Upper lobe of left lung (tissue), 6 donors: ENCODE data around the gene INTS2. TPM values are rescaled to one million over a fixed set of nuclear protein-coding genes. Genes with fewer than 3 reads are reported as not detected.
"Not testable (repeated sequence)": the region's sequence is repeated elsewhere in the genome, so short reads cannot be mapped to it uniquely, and the experiment has no call there.

Experiments
- ATAC-seq, 2 donors: fragments of 200-7000 bp; cut with Tn5 transposase; one replicate each; pipeline ENCODE4 v1.9.1; 2022; ENCODE audit warnings: mild to moderate bottlenecking in 2 of 2, moderate library complexity in 2 of 2; ENCODE audit not compliant: low FRiP score in 2 of 2
- DNase-seq, 2 donors: peaks; one replicate each; pipeline ENCODE4 v3.0.0-alpha.2; 2019 to 2020
- H3K27ac ChIP-seq, 4 donors: fragments of 200-600 bp; sonication (generic); one replicate each; pipeline ENCODE4 v1.5.1; 2016 to 2019
- H3K27me3 ChIP-seq, 4 donors: fragments of 200-600 bp; sonication (generic); one replicate each; pipeline ENCODE4 v1.5.1; 2017 to 2019
- H3K36me3 ChIP-seq, 4 donors: fragments of 200-600 bp; sonication (generic); one replicate each; pipeline ENCODE4 v1.5.1; 2016 to 2019
- H3K4me1 ChIP-seq, 4 donors: fragments of 200-600 bp; sonication (generic); one replicate each; pipeline ENCODE4 v1.5.1; 2018 to 2019
- H3K4me3 ChIP-seq, 4 donors: fragments of 200-600 bp; sonication (generic); one replicate each; pipeline ENCODE4 v1.5.1; 2017 to 2019; ENCODE audit warnings: mild to moderate bottlenecking in 2 of 4, moderate library complexity in 1 of 4
- H3K9me3 ChIP-seq, 4 donors: fragments of 200-600 bp; sonication (generic); one replicate each; pipeline ENCODE4 v1.5.1; 2018 to 2019
- CTCF ChIP-seq, 6 experiments: fragments of 450-650 bp in 4 of 6; fragments of 200-600 bp in 2 of 6; sonication (generic) in 2 of 6; IDR thresholded peaks; one replicate each; pipeline ENCODE4 v1.5.1; 2016 to 2019; ENCODE audit warnings: antibody characterized with exemption in 6 of 6
- EP300 ChIP-seq, 4 donors: sonication (generic); formaldehyde crosslinking; IDR thresholded peaks; one replicate each; pipeline ENCODE4 v1.5.1; 2017; ENCODE audit warnings: antibody characterized with exemption in 4 of 4, control low read depth in 2 of 4
- POLR2A ChIP-seq, 4 donors: fragments of 450-650 bp; IDR thresholded peaks; one replicate each; pipeline ENCODE4 v1.5.1; 2016 to 2017; ENCODE audit warnings: antibody characterized with exemption in 4 of 4, mild to moderate bottlenecking in 2 of 4
- POLR2AphosphoS5 ChIP-seq, 2 donors: sonication (generic); formaldehyde crosslinking; IDR thresholded peaks; one replicate each; pipeline ENCODE4 v1.5.1; 2017; ENCODE audit warnings: antibody characterized with exemption in 2 of 2
- WGBS, 2 donors: methylation state at CpG; one replicate each; pipeline ENCODE4 v1.1.5; 2017 to 2018; 5-methylcytosine and 5-hydroxymethylcytosine counted together
- total RNA-seq, 6 donors: library from RNA; depleted of rRNA in 4 of 6; stranded (reverse); fragments of >200 nt in 4 of 6; gene quantifications; one replicate each; pipeline versions ENCODE4 v1.1.0 to v1.2.1, GENCODE V29; 2016 to 2021
- donor health status: DM: no; HTN: no; CAD: no; lungs with moderate emphysema.
- donor health status: DM: no; HTN: yes; CAD: no; lungs with severe emphysema.

INTS2 gene
- total RNA-seq, 6 donors from 2014 or later = 6.0 to 12.0 (median 9.9) TPM

GRCh38 chr17:61821655-61822054 is 106.1 kb downstream of the INTS2 start:
- no peak for DNase-seq
- no peak overlapping the region for H3K27ac ChIP-seq

DNA sequence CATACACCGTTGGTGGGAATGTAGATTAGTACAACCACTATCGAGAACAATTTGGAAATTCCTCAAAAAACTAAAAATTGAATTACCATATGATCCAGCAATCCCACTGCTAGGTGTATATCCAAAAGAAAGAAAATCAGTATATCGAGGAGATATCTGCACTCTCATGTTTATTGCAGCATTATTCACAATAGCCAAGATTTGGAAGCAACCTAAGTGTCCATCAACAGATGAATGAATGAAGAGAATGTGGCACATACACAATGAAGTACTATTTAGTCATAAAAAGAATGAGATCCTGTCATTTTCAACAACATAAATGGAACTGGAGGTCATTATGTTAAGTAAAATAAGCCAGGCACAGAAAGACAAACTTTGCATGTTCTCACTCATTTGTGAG is 108.5 kb downstream of the INTS2 start:
- not testable (repeated sequence) for H3K36me3 ChIP-seq, H3K27ac ChIP-seq, H3K4me1 ChIP-seq, H3K4me3 ChIP-seq, H3K9me3 ChIP-seq, DNase-seq, H3K27me3 ChIP-seq, ATAC-seq
- WGBS, 2 donors = 96 to 98% methylated on average over 3 of the region's 3 CpGs

More at GRCh38 chr17:61821655-61822054, 106.1 kb downstream of the INTS2 start:
- no peaks in the 10 kb centered on the region for H3K4me1 ChIP-seq
- no peak overlapping the region for H3K4me3 ChIP-seq
- TF ChIP-seq EP300 (IDR thresholded peaks at IDR 0.05) = no peak
- TF ChIP-seq POLR2AphosphoS5 (IDR thresholded peaks at IDR 0.05) = no peak
- TF ChIP-seq POLR2A (IDR thresholded peaks at IDR 0.05) = no peak
- TF ChIP-seq CTCF (IDR thresholded peaks at IDR 0.05) = no peak
- 74 to 84% methylated on average over 4 of the region's 4 CpGs for WGBS, 2 donors
- no peaks in the 10 kb centered on the region for H3K27me3 ChIP-seq
- H3K36me3 ChIP-seq = no peaks in the 10 kb centered on the region
- H3K9me3 ChIP-seq = no peaks in the 10 kb centered on the region
- ATAC-seq = no peak

- no peaks in the 10 kb centered on the region for H3K27me3 ChIP-seq
- H3K27ac ChIP-seq = no peak overlapping the region
- DNase-seq (no peak), ATAC-seq (no peak)
- no peak overlapping the region for H3K4me3 ChIP-seq
- no peaks in the 10 kb centered on the region for H3K36me3 ChIP-seq
- TF ChIP-seq CTCF (IDR thresholded peaks at IDR 0.05) (no peak), POLR2AphosphoS5 (IDR thresholded peaks at IDR 0.05) (no peak), POLR2A (IDR thresholded peaks at IDR 0.05) (no peak), EP300 (IDR thresholded peaks at IDR 0.05) (no peak)
- H3K4me1 ChIP-seq = no peaks in the 10 kb centered on the region
- no peaks in the 10 kb centered on the region for H3K9me3 ChIP-seq
Measured at GRCh38 chr17:61818225-61818624, 109.6 kb downstream of the INTS2 start.

DNA sequence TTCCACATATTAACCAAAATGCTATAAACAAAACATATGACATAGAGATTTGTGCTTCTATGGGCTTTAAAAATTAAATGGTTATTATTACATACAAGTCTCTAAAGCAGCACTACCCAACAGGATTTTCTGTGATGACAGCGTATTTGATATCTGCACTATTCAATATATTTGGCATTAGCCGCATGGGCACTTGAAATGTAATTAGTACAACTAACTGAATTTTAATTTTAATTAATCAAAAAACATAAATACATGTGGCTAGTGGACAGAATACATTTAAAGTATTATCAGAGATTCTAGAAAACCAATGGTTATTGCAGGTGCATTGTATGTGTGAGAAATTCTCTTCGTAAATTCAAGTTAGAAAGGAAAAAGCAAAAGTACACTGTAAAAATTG is 110.3 kb downstream of the INTS2 start:
- no peaks in the 10 kb centered on the region for H3K9me3 ChIP-seq
- TF ChIP-seq EP300 (IDR thresholded peaks at IDR 0.05) = no peak
- TF ChIP-seq POLR2A (IDR thresholded peaks at IDR 0.05) = no peak
- no peak for TF ChIP-seq CTCF (IDR thresholded peaks at IDR 0.05)
- no peak for TF ChIP-seq POLR2AphosphoS5 (IDR thresholded peaks at IDR 0.05)
- WGBS, 2 donors = 98% methylated on average over 3 of the region's 3 CpGs

DNA sequence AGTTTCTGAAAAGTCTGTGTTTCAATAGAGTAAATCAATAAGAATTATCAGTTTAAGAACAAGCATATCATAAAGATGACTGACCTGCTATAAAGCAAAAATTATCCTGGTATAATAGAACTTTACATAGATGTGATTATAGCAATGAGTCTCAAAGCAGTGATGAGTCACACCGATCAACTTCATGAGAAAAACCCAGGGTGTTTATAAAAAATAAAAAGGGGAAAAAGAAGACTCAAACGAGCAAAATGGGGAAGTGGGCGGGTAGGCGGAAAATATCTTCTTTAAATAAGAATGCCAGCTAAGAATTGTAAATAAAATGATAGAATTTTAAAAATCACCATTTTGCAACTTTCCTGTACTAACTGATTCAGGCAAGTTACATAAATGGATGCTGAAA is 111.2 kb downstream of the INTS2 start:
- Histone ChIP-seq H3K36me3 (no peaks in the 10 kb centered on the region), H3K4me3 (no peak overlapping the region), H3K27me3 (no peaks in the 10 kb centered on the region), H3K9me3 (no peaks in the 10 kb centered on the region), H3K4me1 (no peaks in the 10 kb centered on the region), H3K27ac (no peak overlapping the region)
- ATAC-seq = no peak
- WGBS, 2 donors = 55 to 59% methylated on average over 4 of the region's 4 CpGs
- DNase-seq = no peak
- TF ChIP-seq POLR2AphosphoS5 (IDR thresholded peaks at IDR 0.05) = no peak
- no peak for TF ChIP-seq CTCF (IDR thresholded peaks at IDR 0.05)
- TF ChIP-seq POLR2A (IDR thresholded peaks at IDR 0.05) = no peak
- TF ChIP-seq EP300 (IDR thresholded peaks at IDR 0.05) = no peak

More for the DNA sequence above, 110.3 kb downstream of the INTS2 start:
- Histone ChIP-seq H3K4me1 (no peaks in the 10 kb centered on the region), H3K36me3 (no peaks in the 10 kb centered on the region), H3K4me3 (no peak overlapping the region), H3K27me3 (no peaks in the 10 kb centered on the region), H3K27ac (no peak overlapping the region)
- ATAC-seq (no peak), DNase-seq (no peak)
